IMR-90 (cell line): ENCODE results near the gene CD276. TPM values are rescaled to one million over a fixed set of nuclear protein-coding genes. Genes with fewer than 3 reads are reported as not detected.

Experiments used
- ATAC-seq: fragments of 200-7000 bp; cut with Tn5 transposase; 2 replicates; pipeline ENCODE4 v1.9.1; 2020; ENCODE audit warnings: low read depth, mild to moderate bottlenecking, moderate library complexity
- BruUV-seq: library from RNA; stranded (reverse); fragments of 400-500 nt; replicated peaks from 2 replicates; lab custom pipeline; 2021; lab: Mats Ljungman, UMichigan
- CTCF ChIA-PET: fragments of 300-600 bp; formaldehyde crosslinking; extraction: SDS; loops from one replicate; lab custom pipeline; 2021; ENCODE audit warnings: antibody characterized with exemption; lab: Yijun Ruan, JAX
- POLR2A ChIA-PET: fragments of 300-600 bp; sonication (Branson Sonifier 250); formaldehyde crosslinking; loops from one replicate; lab custom pipeline; 2022; ENCODE audit warnings: antibody characterized with exemption; ENCODE audit not compliant: unreplicated experiment; lab: Charles Lee
- DNase-seq: peaks from one replicate; pipeline ENCODE4 v3.0.0; 2013
- H2AFZ ChIP-seq: replicated peaks from 2 replicates; pipeline ENCODE3; 2013; ENCODE audit warnings: low read length, mild to moderate bottlenecking; ENCODE audit not compliant: poor library complexity
- H2AK5ac ChIP-seq: 2 replicates; pipeline ENCODE4 v1.6.1; 2013; ENCODE audit warnings: low read depth, low read length, inconsistent platforms
- H2AK9ac ChIP-seq: replicated peaks from 2 replicates; pipeline ENCODE3; 2013; ENCODE audit warnings: mild to moderate bottlenecking, low read depth, low read length, moderate library complexity; ENCODE audit not compliant: poor library complexity
- H2BK120ac ChIP-seq: 2 replicates; pipeline ENCODE4 v1.6.1; 2013; ENCODE audit warnings: low read depth, low read length, inconsistent platforms
- H2BK15ac ChIP-seq: 3 replicates; pipeline ENCODE4 v1.6.1; 2013; ENCODE audit warnings: low read depth, low read length, inconsistent platforms
- H2BK20ac ChIP-seq: 2 replicates; pipeline ENCODE4 v1.6.1; 2013; ENCODE audit warnings: low read depth, mild to moderate bottlenecking, inconsistent platforms, low read length, moderate library complexity
- H2BK5ac ChIP-seq: 2 replicates; pipeline ENCODE4 v1.6.1; 2013; ENCODE audit warnings: mild to moderate bottlenecking, low read depth, low read length, inconsistent platforms; ENCODE audit not compliant: poor library complexity, severe bottlenecking
- H3K14ac ChIP-seq: replicated peaks from 2 replicates; pipeline ENCODE4 v1.6.1; 2013; ENCODE audit warnings: low read depth, low read length, inconsistent platforms
- H3K18ac ChIP-seq: 2 replicates; pipeline ENCODE4 v1.6.1; 2013; ENCODE audit warnings: low read depth, low read length, control low read depth
- H3K23ac ChIP-seq: 2 replicates; pipeline ENCODE4 v1.6.1; 2013; ENCODE audit warnings: low read depth, low read length, inconsistent platforms
- H3K27ac ChIP-seq: 2 replicates; pipeline ENCODE4 v1.5.1; 2013; ENCODE audit warnings: mild to moderate bottlenecking, control low read depth, low read length; ENCODE audit not compliant: insufficient read depth
- H3K27me3 ChIP-seq: 2 replicates; pipeline ENCODE4 v1.6.1; 2013; ENCODE audit warnings: low read length; ENCODE audit not compliant: control insufficient read depth, insufficient read depth
- H3K36me3 ChIP-seq: 2 replicates; pipeline ENCODE4 v1.6.1; 2013; ENCODE audit warnings: low read length, mixed read lengths; ENCODE audit not compliant: control insufficient read depth, insufficient read depth
- H3K4ac ChIP-seq: 2 replicates; pipeline ENCODE4 v1.6.1; 2013; ENCODE audit warnings: low read depth, low read length, inconsistent platforms
- H3K4me1 ChIP-seq: 2 replicates; pipeline ENCODE4 v1.6.1; 2013; ENCODE audit warnings: low read length, mixed read lengths; ENCODE audit not compliant: control insufficient read depth, insufficient read depth
- H3K4me2 ChIP-seq: 2 replicates; pipeline ENCODE4 v1.6.1; 2013; ENCODE audit warnings: low read depth, mild to moderate bottlenecking, control low read depth, low read length, moderate library complexity
- H3K4me3 ChIP-seq: 2 replicates; pipeline ENCODE4 v1.5.1; 2013; ENCODE audit warnings: low read depth, mild to moderate bottlenecking, control low read depth, low read length, moderate library complexity; ENCODE audit not compliant: insufficient read depth
- H3K56ac ChIP-seq: 2 replicates; pipeline ENCODE4 v1.6.1; 2013; ENCODE audit warnings: low read length, inconsistent platforms; ENCODE audit not compliant: insufficient read depth; ENCODE audit errors: extremely low read depth
- H3K79me1 ChIP-seq, 2 experiments: 2 replicates each; pipeline ENCODE4 v1.6.1; 2013; ENCODE audit warnings: low read length in 2 of 2, inconsistent platforms in 1 of 2, low read depth in 1 of 2
- H3K9ac ChIP-seq: 2 replicates; pipeline ENCODE4 v1.6.1; 2013; ENCODE audit warnings: low read depth, low read length, control low read depth
- H3K9me1 ChIP-seq: 2 replicates; pipeline ENCODE4 v1.6.1; 2013; ENCODE audit warnings: low read length, inconsistent platforms; ENCODE audit not compliant: insufficient read depth
- H3K9me3 ChIP-seq: 2 replicates; pipeline ENCODE4 v1.6.1; 2013; ENCODE audit warnings: low read length; ENCODE audit not compliant: control insufficient read depth, insufficient read depth
- H4K20me1 ChIP-seq: 2 replicates; pipeline ENCODE4 v1.6.1; 2013; ENCODE audit warnings: low read length, inconsistent platforms; ENCODE audit not compliant: insufficient read depth
- H4K5ac ChIP-seq: 2 replicates; pipeline ENCODE4 v1.6.1; 2013; ENCODE audit warnings: mild to moderate bottlenecking, low read depth, low read length, control low read depth
- H4K8ac ChIP-seq, 2 experiments: 2 replicates each; pipeline ENCODE4 v1.6.1; 2013; ENCODE audit warnings: low read depth in 2 of 2, low read length in 2 of 2, control low read depth in 1 of 2, inconsistent platforms in 1 of 2
- H4K91ac ChIP-seq: 2 replicates; pipeline ENCODE4 v1.6.1; 2013; ENCODE audit warnings: low read depth, low read length, inconsistent platforms; ENCODE audit not compliant: insufficient read depth
- BHLHE40 ChIP-seq: fragments of 150-350 bp; IDR thresholded peaks from 2 replicates; pipeline ENCODE4 v1.6.1; 2016; ENCODE audit warnings: mild to moderate bottlenecking, low read depth, low read length
- ELK1 ChIP-seq: fragments of 150-350 bp; IDR thresholded peaks from 2 replicates; pipeline ENCODE4 v1.6.1; 2016; ENCODE audit warnings: low read depth, mild to moderate bottlenecking, low read length, moderate library complexity, borderline replicate concordance
- MAFK ChIP-seq: IDR thresholded peaks from 2 replicates; pipeline ENCODE4 v1.6.1; 2012; ENCODE audit warnings: low read depth, low read length, improper control_type of control experiment
- MAZ ChIP-seq: IDR thresholded peaks from 2 replicates; pipeline ENCODE4 v1.6.1; 2012; ENCODE audit warnings: low read depth, mild to moderate bottlenecking, low read length, improper control_type of control experiment, moderate library complexity, borderline replicate concordance
- NFE2L2 ChIP-seq: fragments of 150-350 bp; IDR thresholded peaks from 2 replicates; pipeline ENCODE4 v1.6.1; 2016; ENCODE audit warnings: low read depth, mild to moderate bottlenecking, low read length
- POLR2A ChIP-seq: IDR thresholded peaks from 2 replicates; pipeline ENCODE4 v1.6.1; 2012; ENCODE audit warnings: mild to moderate bottlenecking, low read depth, low read length
- RAD21 ChIP-seq: IDR thresholded peaks from 2 replicates; pipeline ENCODE4 v1.6.1; 2012; ENCODE audit warnings: low read length, improper control_type of control experiment
- RCOR1 ChIP-seq: IDR thresholded peaks from 2 replicates; pipeline ENCODE4 v1.6.1; 2012; ENCODE audit warnings: mild to moderate bottlenecking, low read length, improper control_type of control experiment; ENCODE audit not compliant: insufficient replicate concordance
- WGBS, 2 experiments: methylation state at CpG; one replicate each; pipeline versions ENCODE4 v1.1.5 to v1.1.7; 2013; ENCODE audit warnings: missing lambda C conversion rate in 2 of 2; ENCODE audit not compliant: insufficient read length in 1 of 2; ENCODE audit errors: extremely low coverage in 2 of 2; 5-methylcytosine and 5-hydroxymethylcytosine counted together
- dilution Hi-C: fragments of 300-500 bp; cut with HindIII; formaldehyde crosslinking; loops from one replicate; pipeline ENCODE4 v1.14.3; 2018; ENCODE audit warnings: low sequenced_read_pairs; ENCODE audit not compliant: unreplicated experiment
- in situ Hi-C: fragments of 300-500 bp; cut with MboI; formaldehyde crosslinking; loops from 3 replicates; pipeline ENCODE4 v1.14.3; 2019; ENCODE audit warnings: low sequenced_read_pairs, inconsistent platforms, mixed read lengths
- intact Hi-C: fragments of 100-400 bp; cut with micrococcal nuclease; formaldehyde crosslinking; loops from 2 replicates; pipeline ENCODE4 v1.10.0; 2022
- polyA plus RNA-seq, 3 experiments: library from polyadenylated mRNA; depleted of rRNA; stranded (reverse); fragments of >200 nt; gene quantifications; 2 replicates each; pipeline ENCODE4 v1.2.3, GENCODE V29; 2012; ENCODE audit warnings: low replicate concordance in 1 of 3
- total RNA-seq: library from RNA; depleted of rRNA; stranded (reverse); fragments of >200 nt; gene quantifications from 2 replicates; pipeline ENCODE4 v1.2.3, GENCODE V29; 2012
- TF ChIP-seq, protein P1 (sequence below): conservative IDR thresholded peaks from 2 replicates; pipeline ENCODE4 v1.5.1; 2012; ENCODE audit warnings: mild to moderate bottlenecking, low read depth, low read length, improper control_type of control experiment
- TF ChIP-seq, protein P2 (sequence below): fragments of 150-350 bp; IDR thresholded peaks from 2 replicates; pipeline ENCODE4 v1.6.1; 2017; ENCODE audit warnings: mild to moderate bottlenecking, antibody characterized with exemption, low read length, low read depth

Gene CD276
- total and polyA plus RNA-seq, 2 of the 4 experiments (the other 2 are of a cell fraction): 30.8 to 149 TPM

GRCh38 chr15:73749971-73750370, 65.8 kb downstream of the CD276 start:
- Histone ChIP-seq H2BK120ac (no peak overlapping the region), H3K18ac (no peak overlapping the region), H3K4ac (no peak overlapping the region), H3K36me3 (no peaks in the 10 kb centered on the region), H3K4me2 (no peak overlapping the region), H2BK5ac (no peak overlapping the region), H3K27ac (no peak overlapping the region), H4K91ac (no peak overlapping the region), H2AK9ac (no peak overlapping the region), H4K8ac (no peak overlapping the region), H2AFZ (no peak overlapping the region), H3K56ac (no peak overlapping the region), H3K79me1 (no peaks in the 10 kb centered on the region), H3K4me3 (no peak overlapping the region), H2BK15ac (no peak overlapping the region), H4K20me1 (no peaks in the 10 kb centered on the region; the same call in none of the 2 replicates), H3K9me1 (peaks cover 3% of the 10 kb centered on the region; the same call in 1 of the 2 replicates), H3K9me3 (no peaks in the 10 kb centered on the region), H3K4me1 (no peaks in the 10 kb centered on the region), H2AK5ac (no peak overlapping the region), H3K14ac (no peak overlapping the region), H3K23ac (no peak overlapping the region), H2BK20ac (no peak overlapping the region), H3K9ac (no peak overlapping the region), H3K27me3 (peaks cover 83% of the 10 kb centered on the region), H4K5ac (no peak overlapping the region)
- CTCF ChIA-PET: no interaction called here
- 73% methylated on average over 3 of the region's 5 CpGs; no CpG with 5 or more reads in 1 of the 2 experiments for WGBS, 2 experiments
- POLR2A ChIA-PET: no interaction called here
- intact Hi-C loops (no loop called here), dilution Hi-C loops (no loop called here), in situ Hi-C loops (no loop called here)
- TF ChIP-seq, protein P1, sequence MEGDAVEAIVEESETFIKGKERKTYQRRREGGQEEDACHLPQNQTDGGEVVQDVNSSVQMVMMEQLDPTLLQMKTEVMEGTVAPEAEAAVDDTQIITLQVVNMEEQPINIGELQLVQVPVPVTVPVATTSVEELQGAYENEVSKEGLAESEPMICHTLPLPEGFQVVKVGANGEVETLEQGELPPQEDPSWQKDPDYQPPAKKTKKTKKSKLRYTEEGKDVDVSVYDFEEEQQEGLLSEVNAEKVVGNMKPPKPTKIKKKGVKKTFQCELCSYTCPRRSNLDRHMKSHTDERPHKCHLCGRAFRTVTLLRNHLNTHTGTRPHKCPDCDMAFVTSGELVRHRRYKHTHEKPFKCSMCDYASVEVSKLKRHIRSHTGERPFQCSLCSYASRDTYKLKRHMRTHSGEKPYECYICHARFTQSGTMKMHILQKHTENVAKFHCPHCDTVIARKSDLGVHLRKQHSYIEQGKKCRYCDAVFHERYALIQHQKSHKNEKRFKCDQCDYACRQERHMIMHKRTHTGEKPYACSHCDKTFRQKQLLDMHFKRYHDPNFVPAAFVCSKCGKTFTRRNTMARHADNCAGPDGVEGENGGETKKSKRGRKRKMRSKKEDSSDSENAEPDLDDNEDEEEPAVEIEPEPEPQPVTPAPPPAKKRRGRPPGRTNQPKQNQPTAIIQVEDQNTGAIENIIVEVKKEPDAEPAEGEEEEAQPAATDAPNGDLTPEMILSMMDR: no peak
- TF ChIP-seq ELK1 (no peak), POLR2A (no peak), RAD21 (no peak), MAZ (no peak), RCOR1 (no peak), MAFK (no peak), BHLHE40 (no peak), NFE2L2 (no peak)
- TF ChIP-seq, protein P2, sequence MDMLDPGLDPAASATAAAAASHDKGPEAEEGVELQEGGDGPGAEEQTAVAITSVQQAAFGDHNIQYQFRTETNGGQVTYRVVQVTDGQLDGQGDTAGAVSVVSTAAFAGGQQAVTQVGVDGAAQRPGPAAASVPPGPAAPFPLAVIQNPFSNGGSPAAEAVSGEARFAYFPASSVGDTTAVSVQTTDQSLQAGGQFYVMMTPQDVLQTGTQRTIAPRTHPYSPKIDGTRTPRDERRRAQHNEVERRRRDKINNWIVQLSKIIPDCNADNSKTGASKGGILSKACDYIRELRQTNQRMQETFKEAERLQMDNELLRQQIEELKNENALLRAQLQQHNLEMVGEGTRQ: no peak
- no peak for DNase-seq
- BruUV-seq: no TSS peak
- no peak for ATAC-seq
